ENCODE measurements around the gene LZTFL1.
A peak's percentile ranks its signal among the peaks of the same experiment; 100 is the strongest.

The LZTFL1 gene

GRCh38 chr3:45841757-45842491 lies at the start of gene LZTFL1:
Gene LZTFL1 (minus strand): TSS chr3:45842119. CDS start chr3:45841991, 128 bp downstream.
- DNase-seq (ENCODE audit: low spot score), result peak; percentile 97

- DNase-seq (ENCODE audit: low spot score), result no peak
Measured at GRCh38 chr3:45890405-45890804, 48.5 kb upstream of the LZTFL1 start.

- DNase-seq (ENCODE audit: low spot score), result no peak
Measured at GRCh38 chr3:45889337-45889736, 47.4 kb upstream of the LZTFL1 start.

DNA sequence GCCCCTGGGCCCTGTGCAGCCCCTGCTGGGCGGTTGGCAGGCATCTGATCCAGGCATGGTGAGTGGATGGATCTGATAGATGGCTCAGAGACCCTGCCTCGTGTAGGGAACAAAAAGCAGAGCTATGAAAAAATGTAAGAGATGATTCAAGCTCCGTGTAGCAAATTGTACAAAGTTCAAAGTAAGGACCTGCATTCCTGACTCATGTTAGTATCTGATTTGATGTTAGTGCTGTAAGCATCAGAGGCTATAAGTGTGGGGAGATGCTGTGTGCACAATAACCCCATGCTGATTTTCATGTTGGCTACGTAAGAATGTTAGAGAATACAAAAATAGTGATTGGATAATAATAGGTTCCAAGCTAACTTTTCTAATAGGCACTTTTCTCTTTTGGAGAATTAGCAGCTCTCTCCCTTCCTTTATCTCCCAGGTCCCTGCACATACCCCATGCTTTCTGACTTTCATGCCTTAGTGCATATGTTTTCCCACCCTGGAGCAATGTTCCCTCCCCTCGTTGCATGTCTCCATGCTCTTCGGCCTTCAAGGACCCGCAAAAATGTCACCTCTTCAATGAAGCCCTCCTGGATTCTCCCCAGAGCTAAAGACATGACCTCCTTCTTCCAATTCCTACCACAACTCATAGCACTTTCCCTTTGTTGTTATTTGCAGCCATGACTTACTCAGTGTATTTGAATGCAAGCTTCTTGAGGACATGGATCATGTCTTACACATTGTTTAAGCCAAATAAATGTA lies 46.0 kb upstream of the LZTFL1 start:
- no peak for DNase-seq (ENCODE audit: low spot score)

- no peak for DNase-seq (ENCODE audit: low spot score)
Measured at GRCh38 chr3:45887285-45887684, 45.4 kb upstream of the LZTFL1 start.

GRCh38 chr3:45885979-45886705 lies 44.2 kb upstream of the LZTFL1 start, which contains the start of gene CCR9:
Gene CCR9 (plus strand): TSS chr3:45886543. CDS start chr3:45894934, 8,391 bp downstream.
- no peak for DNase-seq (ENCODE audit: low spot score)

- DNase-seq (ENCODE audit: low spot score), result no peak
Measured at GRCh38 chr3:45884368-45885201, 42.7 kb upstream of the LZTFL1 start.

DNA sequence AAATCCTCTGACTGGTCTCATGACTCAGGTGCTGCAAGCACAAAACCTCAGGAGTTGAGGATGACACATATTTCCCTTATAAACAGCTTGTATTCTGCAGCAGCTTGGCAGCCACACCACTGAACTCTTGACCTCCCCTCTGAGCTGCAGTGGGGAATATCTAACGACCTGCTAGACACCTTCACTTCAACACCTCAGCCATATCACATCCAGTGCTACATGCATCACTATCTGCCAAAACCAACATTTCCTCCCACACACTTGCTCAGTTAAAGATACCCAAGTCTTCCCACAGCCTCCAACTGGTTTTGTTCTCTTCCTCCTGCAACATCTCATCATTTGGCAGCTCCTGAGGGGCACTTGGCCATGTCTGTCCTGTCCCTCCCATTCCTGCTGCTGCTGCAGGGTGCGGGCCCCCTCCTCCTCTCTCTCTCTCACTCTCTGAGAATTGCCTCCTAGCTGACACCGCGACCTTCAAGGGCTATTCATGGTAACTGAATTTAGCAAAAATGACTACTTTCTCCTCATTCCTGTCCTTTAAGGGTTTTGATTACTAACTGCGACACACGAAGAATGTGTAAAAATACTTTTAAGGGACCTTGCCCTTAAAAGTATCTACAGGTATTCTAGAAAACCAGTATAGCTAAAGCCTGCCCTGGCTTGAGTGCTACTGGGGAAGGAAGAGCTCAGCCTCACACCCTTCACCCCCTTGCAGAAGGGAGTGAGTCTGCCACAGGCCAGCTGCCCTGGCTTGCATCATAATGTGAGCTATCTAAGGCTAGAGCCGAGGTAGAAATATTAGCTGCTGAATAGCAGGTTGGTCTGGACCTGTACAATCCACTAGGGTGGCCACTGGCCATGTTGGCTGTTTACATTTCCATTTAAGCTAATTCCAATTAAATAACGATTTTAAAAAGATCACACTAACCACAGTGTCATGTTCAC lies 39.4 kb upstream of the LZTFL1 start:
- no peak for DNase-seq (ENCODE audit: low spot score)

GRCh38 chr3:45880725-45881077 lies 38.8 kb upstream of the LZTFL1 start:
- no peak for DNase-seq (ENCODE audit: low spot score)

GRCh38 chr3:45878124-45878523 lies 36.2 kb upstream of the LZTFL1 start:
- no peak for DNase-seq (ENCODE audit: low spot score)

DNA sequence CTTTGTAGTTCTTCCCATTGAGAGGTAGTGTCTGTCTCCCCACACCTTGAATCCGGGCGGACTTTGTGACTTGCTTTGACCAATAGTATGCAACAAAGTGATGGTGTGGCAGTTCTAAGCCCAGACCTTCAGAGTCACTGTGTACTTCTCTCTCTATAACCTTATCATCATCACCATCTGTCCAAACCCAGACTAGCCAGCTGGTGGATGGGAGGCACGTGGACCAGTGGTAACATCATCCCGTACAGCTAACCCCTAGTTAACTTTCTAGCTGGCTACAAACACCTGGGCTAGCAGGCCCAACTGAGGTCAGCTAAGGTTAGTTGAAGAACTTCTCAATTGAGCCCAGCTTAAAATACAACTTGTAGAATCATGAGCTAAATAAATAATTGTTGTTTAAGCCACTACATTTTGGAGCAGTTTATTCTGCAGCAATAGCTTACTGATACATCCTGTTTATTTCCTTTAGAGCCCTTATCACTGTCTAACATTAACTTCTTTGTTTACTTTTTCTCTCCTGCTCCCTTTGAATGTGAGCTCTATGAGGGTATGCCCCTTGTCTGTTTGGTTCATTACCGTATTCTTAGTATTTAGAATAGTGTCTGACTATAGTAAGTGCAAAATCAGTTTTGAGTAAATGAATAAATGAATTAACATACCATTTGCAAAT lies 32.9 kb upstream of the LZTFL1 start:
- DNase-seq (ENCODE audit: low spot score), result no peak

- no peak for DNase-seq (ENCODE audit: low spot score)
Measured at GRCh38 chr3:45873638-45874037, 31.7 kb upstream of the LZTFL1 start.

- no peak for DNase-seq (ENCODE audit: low spot score)
Measured at GRCh38 chr3:45873036-45873435, 31.1 kb upstream of the LZTFL1 start.

DNA sequence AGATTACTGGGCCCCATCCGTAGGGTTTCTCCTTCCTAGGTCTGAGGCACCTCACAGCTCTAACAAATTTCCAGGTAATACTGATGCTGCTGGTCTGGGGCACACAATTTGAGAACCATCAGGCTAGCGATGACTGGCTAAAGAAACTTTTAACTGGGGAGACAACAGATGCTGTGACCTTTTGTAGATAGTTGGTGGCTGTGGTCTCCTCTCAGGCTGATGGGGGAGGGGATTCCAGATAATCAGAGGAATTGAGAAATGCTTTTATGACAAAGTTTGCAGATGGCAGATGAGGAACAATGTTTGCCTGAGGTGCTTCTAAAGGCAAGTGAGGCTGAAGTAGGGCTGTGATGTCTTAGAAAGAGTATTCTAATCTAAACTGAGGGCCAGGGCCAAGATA lies 30.6 kb upstream of the LZTFL1 start:
- no peak for DNase-seq (ENCODE audit: low spot score)

- no peak for DNase-seq (ENCODE audit: low spot score)
Measured at GRCh38 chr3:45871780-45872179, 29.9 kb upstream of the LZTFL1 start.

DNA sequence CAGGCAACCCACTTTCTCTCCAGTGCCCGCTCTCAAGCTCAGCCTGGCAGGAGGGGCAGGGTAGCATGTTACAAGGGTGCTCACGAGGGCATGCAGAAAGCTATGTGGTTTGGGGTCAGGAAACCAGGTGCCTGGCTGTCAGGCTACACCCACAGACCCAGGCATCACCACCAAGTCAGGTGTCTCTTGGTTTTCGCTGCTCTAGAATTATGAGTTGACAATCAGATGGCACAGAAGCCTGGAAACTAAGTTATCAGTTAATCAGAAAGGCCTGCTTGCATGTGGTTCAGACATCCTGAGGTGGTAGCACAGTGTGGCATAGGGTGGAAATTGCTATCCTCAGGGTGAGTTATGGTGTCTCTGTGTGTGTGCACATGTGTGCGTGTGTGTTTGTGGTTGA lies 28.2 kb upstream of the LZTFL1 start:
- DNase-seq (ENCODE audit: low spot score), result no peak

DNA sequence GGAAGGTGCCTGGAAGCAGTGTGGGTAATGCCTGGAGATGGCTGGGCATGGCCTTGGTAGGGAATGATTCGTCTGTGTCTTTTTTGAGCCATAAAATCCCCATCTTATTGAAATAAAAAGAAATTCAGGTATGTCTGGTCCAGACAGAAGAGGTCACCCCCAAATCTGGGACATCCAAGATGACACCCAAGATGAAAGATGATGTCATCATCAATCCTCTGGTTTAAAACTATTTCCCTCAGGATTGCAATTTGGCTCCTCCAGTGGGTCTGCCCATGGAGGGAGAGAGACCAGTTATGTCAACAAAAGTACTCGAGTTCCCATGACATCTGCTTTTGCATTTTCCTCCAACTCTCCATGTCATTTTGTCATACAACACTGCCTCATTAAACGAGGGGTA lies 27.7 kb upstream of the LZTFL1 start:
- DNase-seq (ENCODE audit: low spot score), result no peak

DNA sequence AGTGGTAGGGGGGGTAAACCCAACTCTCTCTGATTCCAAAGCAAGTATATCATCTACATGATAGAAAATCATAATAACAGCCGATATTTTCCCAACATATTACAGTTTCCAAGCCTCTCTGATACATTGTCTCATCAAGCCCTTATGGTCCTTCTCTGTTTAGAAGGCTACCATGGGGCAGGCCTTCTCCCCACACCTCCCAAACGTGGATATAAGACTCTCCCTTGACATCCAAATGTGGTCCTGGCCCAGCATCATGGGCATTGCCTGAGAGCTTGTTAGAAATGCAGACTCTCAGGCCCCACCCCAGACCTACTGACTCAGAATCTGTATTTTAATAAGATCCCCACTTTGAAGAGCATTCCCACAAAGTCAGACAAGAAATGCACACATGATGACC lies 26.7 kb upstream of the LZTFL1 start:
- no peak for DNase-seq (ENCODE audit: low spot score)

DNA sequence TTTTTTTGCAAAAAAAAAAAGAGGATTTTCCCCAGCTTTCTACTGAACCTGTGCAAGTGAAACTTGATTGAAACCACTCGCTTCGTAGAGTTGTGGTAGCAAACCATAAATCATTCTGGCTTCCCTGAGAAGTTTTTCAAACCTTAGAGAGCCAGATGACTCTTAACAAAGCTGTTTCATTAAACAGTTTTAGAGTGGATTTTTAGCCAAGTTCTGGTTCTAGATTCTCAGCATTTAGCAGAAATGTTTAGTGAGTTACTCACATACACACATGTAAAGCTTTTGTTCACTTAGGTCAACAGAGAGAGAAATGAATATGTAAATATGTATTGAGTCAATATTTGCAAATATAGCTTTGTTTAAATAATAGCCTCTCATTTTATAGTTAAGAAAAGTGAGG lies 26.3 kb upstream of the LZTFL1 start:
- no peak for DNase-seq (ENCODE audit: low spot score)

DNA sequence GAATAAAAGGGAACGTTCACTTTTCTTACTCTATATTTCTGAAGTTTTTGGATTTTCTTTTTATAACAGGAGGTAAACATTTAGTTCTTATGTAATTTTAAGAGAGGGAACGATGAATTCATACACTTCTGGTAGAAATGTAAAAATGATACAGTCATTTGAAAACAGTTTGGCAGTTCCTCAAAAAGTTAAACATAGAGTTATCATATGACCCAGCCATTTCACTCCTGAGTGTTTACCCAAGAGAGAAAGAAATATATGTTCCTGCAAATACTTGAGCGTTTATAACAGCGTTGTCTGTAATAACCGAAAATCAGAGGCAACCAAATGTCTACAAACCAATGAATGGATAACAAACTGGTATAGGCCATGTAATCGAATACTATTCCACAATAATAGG lies 23.6 kb upstream of the LZTFL1 start:
- no peak for DNase-seq (ENCODE audit: low spot score)
